Small intestine (tissue), 7 donors: ENCODE data around the gene TBXA2R. TPM values are rescaled to one million over a fixed set of nuclear protein-coding genes. Genes with fewer than 3 reads are reported as not detected.

ENCODE experiments used
- DNase-seq, 2 donors: peaks; one replicate each; pipeline versions ENCODE4 v3.0.0 to v3.0.0-alpha.2; 2013
- FAIRE-seq: peaks from 2 replicates; lab custom pipeline; 2012; peaks lifted over from hg19 to GRCh38; lab: Jason Lieb, UNC
- H3K27ac ChIP-seq, 3 donors: one replicate each; pipeline ENCODE4 v1.5.1; 2013; ENCODE audit warnings: low read length in 2 of 3, mild to moderate bottlenecking in 2 of 3, control low read depth in 1 of 3, inconsistent platforms in 1 of 3, low read depth in 1 of 3, moderate library complexity in 1 of 3
- H3K27me3 ChIP-seq, 3 donors: one replicate each; pipeline ENCODE4 v1.6.1; 2013; ENCODE audit warnings: low read length in 3 of 3, inconsistent platforms in 1 of 3; ENCODE audit not compliant: control insufficient read depth in 3 of 3, insufficient read depth in 3 of 3
- H3K36me3 ChIP-seq, 3 donors: one replicate each; pipeline ENCODE4 v1.6.1; 2013; ENCODE audit warnings: low read length in 3 of 3, inconsistent platforms in 1 of 3, low read depth in 1 of 3, mild to moderate bottlenecking in 1 of 3, moderate library complexity in 1 of 3; ENCODE audit not compliant: control insufficient read depth in 3 of 3, insufficient read depth in 2 of 3
- H3K4me1 ChIP-seq, 3 donors: one replicate each; pipeline ENCODE4 v1.6.1; 2013; ENCODE audit warnings: low read length in 2 of 3, inconsistent platforms in 1 of 3, low read depth in 1 of 3, mild to moderate bottlenecking in 1 of 3, moderate library complexity in 1 of 3; ENCODE audit not compliant: control insufficient read depth in 3 of 3, insufficient read depth in 2 of 3
- H3K4me3 ChIP-seq, 3 donors: one replicate each; pipeline ENCODE4 v1.5.1; 2013; ENCODE audit warnings: low read length in 3 of 3, control low read depth in 1 of 3, inconsistent platforms in 1 of 3, low read depth in 1 of 3, mild to moderate bottlenecking in 1 of 3, moderate library complexity in 1 of 3
- H3K9me3 ChIP-seq, 2 donors: one replicate each; pipeline ENCODE4 v1.6.1; 2013; ENCODE audit warnings: low read depth in 1 of 2, low read length in 1 of 2; ENCODE audit not compliant: control insufficient read depth in 2 of 2, insufficient read depth in 1 of 2
- WGBS, 3 donors: extraction: QIAGEN DNeasy Blood & Tissue Kit; methylation state at CpG; one replicate each; pipeline ENCODE4 v1.1.7; 2013; 5-methylcytosine and 5-hydroxymethylcytosine counted together
- polyA plus RNA-seq, 4 donors: library from polyadenylated mRNA; stranded (reverse) in 3 of 4; unstranded in 1 of 4; fragments of 200-250 nt in 3 of 4; fragments of 120-200 nt in 1 of 4; gene quantifications; one replicate each; pipeline versions ENCODE4 v1.2.1 to v1.2.3, GENCODE V29; 2013
- donor health status: healthy with polysubstance abuse.
- donor health status: control.
- donor health status: control.
- donor health status: Bipolar disorder and iron deficiency.
- donor health status: healthy.

Gene TBXA2R
- polyA plus RNA-seq, 4 donors: 1.2 to 2.1 TPM; not detected in 2

DNA sequence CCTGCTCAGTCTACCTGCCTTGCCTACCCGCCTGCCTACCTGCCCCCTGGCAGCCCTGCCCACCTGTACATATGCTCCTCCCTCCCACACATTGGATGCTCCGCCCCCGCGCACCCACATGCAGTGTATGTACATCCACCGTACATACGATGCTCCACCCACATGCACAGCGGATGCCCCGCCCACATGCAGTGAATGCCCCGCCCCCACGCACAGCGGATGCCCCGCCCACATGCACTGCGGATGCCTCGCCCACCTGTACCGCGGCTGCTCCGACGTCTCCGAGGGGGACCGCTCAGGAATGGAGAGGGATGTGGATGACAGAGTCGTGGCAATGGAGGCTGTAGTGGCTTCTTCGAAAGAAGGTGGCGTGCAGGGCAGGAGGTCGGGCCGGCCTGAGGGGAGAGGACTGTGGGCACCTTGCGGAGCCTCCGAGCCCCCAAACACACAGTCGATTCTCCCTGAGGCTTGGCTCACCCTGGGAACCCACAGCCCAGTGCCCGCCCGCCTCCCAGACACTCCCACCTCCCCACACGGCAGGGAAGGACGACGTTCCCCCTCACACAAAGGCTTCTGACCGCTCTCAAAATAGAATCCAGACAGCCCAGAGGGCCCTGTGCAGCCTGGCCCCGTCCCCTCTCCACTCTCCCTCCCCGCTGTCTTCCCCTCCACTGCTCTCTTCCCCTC lies 36.5 kb upstream of the TBXA2R start:
- no peak overlapping the region for H3K27ac ChIP-seq
- H3K4me1 ChIP-seq: no peaks in the 10 kb centered on the region
- no peak for FAIRE-seq
- no peak overlapping the region for H3K4me3 ChIP-seq
- 92 to 93% (median 93%) methylated on average over 29 to 36 of the region's 36 CpGs for WGBS, 3 donors
- no peaks in the 10 kb centered on the region for H3K9me3 ChIP-seq
- no peaks in the 10 kb centered on the region for H3K27me3 ChIP-seq
- peaks cover 2 to 88% (median 10%) of the 10 kb centered on the region in 3 donors for H3K36me3 ChIP-seq
- no peak for DNase-seq

DNA sequence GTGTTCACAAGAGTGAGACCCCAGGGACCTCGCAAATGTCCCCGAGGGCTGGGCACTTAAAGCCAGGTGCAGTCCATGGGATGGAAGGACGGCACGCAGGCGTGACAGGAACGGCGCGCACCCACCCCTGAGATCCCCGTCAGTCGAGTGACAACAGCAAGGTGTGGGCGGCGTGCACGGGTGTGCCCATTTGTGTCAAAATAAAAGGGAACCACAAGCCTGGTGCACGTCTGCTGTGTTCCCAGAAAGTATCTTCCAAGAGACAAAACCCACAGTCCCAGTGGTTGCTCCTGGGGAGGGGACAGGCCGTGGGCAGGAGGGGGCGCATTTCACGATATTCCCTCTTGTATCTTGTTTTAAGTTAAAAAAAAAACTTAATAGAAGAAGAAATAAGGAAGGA lies 35.6 kb upstream of the TBXA2R start:
- Histone ChIP-seq H3K4me1 (no peaks in the 10 kb centered on the region), H3K9me3 (no peaks in the 10 kb centered on the region), H3K36me3 (peaks cover 2 to 88% (median 10%) of the 10 kb centered on the region in 3 donors), H3K4me3 (no peak overlapping the region), H3K27ac (no peak overlapping the region), H3K27me3 (no peaks in the 10 kb centered on the region)
- 92 to 93% (median 93%) methylated on average over 17 of the region's 17 CpGs for WGBS, 3 donors
- DNase-seq (no peak), FAIRE-seq (no peak)

DNA sequence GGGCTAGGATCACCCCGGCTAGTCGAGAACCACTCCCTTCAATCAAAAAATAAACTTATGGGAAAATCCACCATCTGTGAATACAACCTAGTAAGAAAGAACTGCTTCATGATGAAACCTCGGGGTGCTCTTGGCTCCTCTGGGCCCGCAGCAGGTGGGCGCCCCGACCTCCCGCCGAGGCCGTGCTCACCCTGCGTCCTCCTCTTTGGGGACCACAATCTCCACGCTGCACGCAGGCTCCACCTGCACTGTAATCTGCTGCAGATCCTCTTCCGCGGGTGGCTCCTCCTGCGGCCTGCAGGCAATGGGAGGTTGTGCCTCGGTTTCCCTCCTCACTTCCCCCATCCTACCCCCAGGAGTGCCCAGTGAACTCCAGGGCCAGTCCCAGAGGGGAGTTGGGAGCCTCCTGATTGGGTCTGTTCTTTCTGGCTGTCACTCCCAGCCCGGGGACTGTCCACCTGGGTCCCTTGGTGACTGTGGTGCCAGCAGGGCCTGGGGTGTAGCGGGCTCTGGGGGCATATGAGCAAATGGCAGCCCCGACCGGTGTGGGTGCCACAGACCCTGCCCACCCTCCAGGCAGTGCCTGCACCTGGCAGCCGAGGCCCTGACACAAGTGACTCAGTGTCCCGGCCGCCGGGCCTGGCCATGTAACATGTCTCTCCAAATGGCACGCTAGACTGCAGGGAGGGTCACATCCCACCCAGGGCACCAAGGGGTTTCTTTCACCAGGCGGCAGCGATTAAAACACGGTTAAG lies 35.0 kb upstream of the TBXA2R start:
- FAIRE-seq (no peak), DNase-seq (no peak)
- H3K27ac ChIP-seq: no peak overlapping the region
- H3K4me3 ChIP-seq: no peak overlapping the region
- no peaks in the 10 kb centered on the region for H3K27me3 ChIP-seq
- no peaks in the 10 kb centered on the region for H3K4me1 ChIP-seq
- H3K9me3 ChIP-seq: no peaks in the 10 kb centered on the region
- 95 to 96% (median 96%) methylated on average over 28 of the region's 28 CpGs for WGBS, 3 donors
- peaks cover 2 to 90% (median 10%) of the 10 kb centered on the region in 3 donors for H3K36me3 ChIP-seq

DNA sequence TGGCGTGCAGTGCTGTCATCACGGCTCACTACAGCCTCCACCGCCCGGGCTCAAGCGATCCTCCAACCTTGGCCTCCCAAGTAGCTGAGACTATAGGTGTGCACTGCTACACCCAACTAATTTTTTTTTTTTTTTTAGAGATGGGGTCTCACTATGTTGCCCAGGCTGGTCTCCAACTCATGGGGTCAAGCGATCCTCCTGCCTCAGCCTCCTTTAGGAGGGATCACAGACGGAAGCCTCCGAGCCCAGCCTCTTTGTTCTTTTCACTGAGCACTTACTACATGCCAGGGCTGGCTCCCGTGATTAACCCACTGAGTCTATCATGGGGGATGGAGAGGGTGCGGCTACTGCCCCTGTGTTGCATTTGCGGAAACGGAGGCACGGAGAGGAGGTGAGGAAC lies 32.8 kb upstream of the TBXA2R start:
- WGBS, 3 donors: 98 to 99% (median 98%) methylated on average over 13 of the region's 13 CpGs
- Histone ChIP-seq H3K4me1 (no peaks in the 10 kb centered on the region), H3K36me3 (peaks cover 2 to 81% (median 10%) of the 10 kb centered on the region in 3 donors), H3K9me3 (no peaks in the 10 kb centered on the region), H3K4me3 (no peak overlapping the region), H3K27ac (no peak overlapping the region), H3K27me3 (no peaks in the 10 kb centered on the region)
- FAIRE-seq: no peak
- DNase-seq: no peak

DNA sequence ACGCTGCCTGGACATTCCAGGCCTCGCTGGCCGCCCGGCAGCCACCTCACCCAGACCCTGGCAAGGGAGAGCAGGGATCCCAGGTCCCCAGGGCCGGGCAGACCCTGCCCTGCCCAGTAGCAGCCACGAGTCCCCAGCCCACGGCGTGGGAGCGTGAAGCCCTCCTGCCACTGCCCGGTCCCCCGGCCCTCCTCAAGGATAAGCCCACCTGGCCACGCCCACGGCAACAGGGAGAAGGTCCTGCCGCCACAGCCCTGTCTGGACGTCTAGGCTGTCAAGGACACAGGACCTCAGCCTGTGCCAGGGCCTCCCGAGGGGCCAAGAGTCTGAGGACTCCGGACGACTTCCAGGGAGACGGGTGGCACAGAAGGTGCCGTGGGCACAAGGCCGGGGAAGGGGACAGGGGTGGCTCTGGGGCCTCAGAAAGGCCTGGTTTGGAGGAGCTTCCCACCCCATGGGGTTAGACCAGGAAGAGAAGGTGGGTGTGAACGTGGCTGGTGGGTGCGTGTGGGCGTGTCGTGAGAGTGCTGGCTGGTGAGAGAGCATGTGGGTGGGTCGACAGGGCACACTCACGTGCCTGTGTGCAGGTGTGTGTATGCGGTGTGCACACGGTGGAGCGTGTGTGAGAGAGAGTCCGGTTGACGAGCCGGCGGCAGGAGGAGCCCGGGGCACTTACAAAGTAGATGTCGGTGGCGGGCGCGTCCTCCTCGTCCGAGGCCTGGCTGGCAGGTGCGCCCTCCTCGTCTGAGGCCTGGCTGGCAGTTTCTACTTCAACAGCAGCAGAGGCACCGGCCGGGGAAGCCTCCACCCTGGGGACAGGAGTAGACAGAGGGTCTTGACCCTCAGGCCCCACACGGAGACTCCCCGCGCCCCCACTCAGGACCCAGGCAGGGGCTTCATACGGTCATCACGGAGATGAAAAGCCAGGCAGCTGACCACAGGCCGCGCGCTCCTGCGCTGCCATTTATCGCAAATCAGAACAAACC lies 31.8 kb upstream of the TBXA2R start:
- Histone ChIP-seq H3K4me1 (no peaks in the 10 kb centered on the region), H3K27ac (no peak overlapping the region), H3K4me3 (no peak overlapping the region), H3K9me3 (no peaks in the 10 kb centered on the region), H3K36me3 (peaks cover 2 to 81% (median 10%) of the 10 kb centered on the region in 3 donors), H3K27me3 (no peaks in the 10 kb centered on the region)
- FAIRE-seq: no peak
- DNase-seq: no peak
- 88 to 93% (median 91%) methylated on average over 46 to 55 of the region's 55 CpGs for WGBS, 3 donors

DNA sequence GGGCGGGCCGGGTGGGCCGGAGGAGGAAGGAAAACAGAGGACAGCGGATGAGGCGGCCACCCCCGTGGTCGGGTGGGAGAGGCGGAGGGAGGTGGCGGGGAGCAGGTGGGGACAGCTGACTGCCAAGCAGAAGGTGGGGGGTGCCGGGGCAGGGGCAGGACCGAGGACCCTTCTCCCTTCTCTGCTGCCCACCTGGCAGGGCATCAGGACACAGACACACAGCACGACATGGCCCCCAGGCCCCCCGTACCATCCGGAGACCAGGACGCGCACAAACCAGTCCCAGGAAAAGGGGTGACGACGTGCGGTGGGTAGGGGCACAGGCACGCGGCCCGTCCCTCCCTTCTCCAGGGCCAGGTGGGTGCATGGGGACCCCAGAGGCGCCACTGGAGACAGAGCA lies 30.9 kb upstream of the TBXA2R start:
- Histone ChIP-seq H3K9me3 (no peaks in the 10 kb centered on the region), H3K27ac (no peak overlapping the region), H3K36me3 (peaks cover 2 to 82% (median 6%) of the 10 kb centered on the region in 3 donors), H3K27me3 (no peaks in the 10 kb centered on the region), H3K4me1 (no peaks in the 10 kb centered on the region), H3K4me3 (no peak overlapping the region)
- FAIRE-seq: no peak
- no peak for DNase-seq
- WGBS, 3 donors: 92 to 94% (median 92%) methylated on average over 16 to 23 of the region's 23 CpGs

DNA sequence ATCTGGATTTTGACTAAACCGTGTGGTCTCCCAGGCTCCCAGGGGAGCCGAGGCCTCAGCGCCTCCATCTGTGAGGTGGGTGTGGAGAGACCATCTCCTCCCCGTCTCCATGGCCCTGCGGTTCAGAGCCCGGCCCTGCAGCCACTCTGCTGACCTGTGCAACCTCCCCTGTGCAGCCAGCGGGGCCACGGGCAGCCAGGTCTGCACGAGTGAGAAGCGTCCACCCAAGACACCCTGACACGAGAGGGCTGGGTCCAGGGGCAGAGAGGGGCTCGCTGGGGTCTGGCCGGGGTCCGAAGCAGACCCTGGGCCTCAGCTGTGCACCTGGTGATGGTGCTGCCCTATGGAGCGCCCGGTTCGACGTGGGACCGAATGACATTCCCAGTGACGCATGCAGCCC lies 30.3 kb upstream of the TBXA2R start:
- H3K36me3 ChIP-seq: peaks cover 2 to 82% (median 11%) of the 10 kb centered on the region in 3 donors

DNA sequence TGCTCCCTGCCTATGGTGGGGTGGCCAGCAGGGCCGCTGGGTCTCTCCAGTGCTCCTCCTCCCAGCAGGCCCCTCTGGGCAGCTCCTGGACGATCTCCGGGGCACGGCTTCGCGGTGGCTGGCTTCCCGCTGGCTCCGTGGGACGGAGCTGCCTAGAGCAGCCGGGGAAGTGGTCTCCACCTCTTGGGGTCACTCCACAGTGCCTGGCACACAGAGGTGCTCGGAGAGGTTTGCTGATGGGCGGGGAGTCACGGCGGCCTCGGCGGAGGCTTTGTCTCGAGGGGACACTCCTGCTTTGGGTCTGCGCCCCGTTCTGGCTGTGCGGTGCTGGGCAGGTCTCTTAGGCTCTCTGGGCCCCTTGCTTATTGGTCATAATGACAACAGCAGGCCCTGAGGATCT lies 29.8 kb upstream of the TBXA2R start:
- Histone ChIP-seq H3K9me3 (no peaks in the 10 kb centered on the region), H3K4me1 (no peaks in the 10 kb centered on the region), H3K36me3 (peaks cover 2 to 82% (median 14%) of the 10 kb centered on the region in 3 donors), H3K27ac (no peak overlapping the region), H3K27me3 (no peaks in the 10 kb centered on the region), H3K4me3 (no peak overlapping the region)
- DNase-seq: no peak
- FAIRE-seq: no peak
- WGBS, 3 donors: 91 to 95% (median 93%) methylated on average over 20 of the region's 20 CpGs

More for the DNA sequence above, 30.3 kb upstream of the TBXA2R start:
- Histone ChIP-seq H3K9me3 (no peaks in the 10 kb centered on the region), H3K27me3 (no peaks in the 10 kb centered on the region), H3K27ac (no peak overlapping the region), H3K4me3 (no peak overlapping the region), H3K4me1 (no peaks in the 10 kb centered on the region)
- no peak for DNase-seq
- WGBS, 3 donors: 90 to 93% (median 92%) methylated on average over 19 to 20 of the region's 20 CpGs
- no peak for FAIRE-seq
